ENCODE measurements around the gene ZBTB40. TPM values are rescaled to one million over a fixed set of nuclear protein-coding genes. Genes with fewer than 3 reads are reported as not detected.

The ZBTB40 gene
- total and polyA plus RNA-seq, 4 donors = 6.6 to 19.3 (median 12.0) TPM

- no peak for TF ChIP-seq CTCF (IDR thresholded peaks at IDR 0.05; ENCODE audit: control extremely low read depth, extremely low read depth)
- Histone ChIP-seq H3K4me3 (no peak overlapping the region), H3K9me3 (ENCODE audit: control insufficient read depth in 4 of 4, insufficient read depth in 3 of 4, low read length in 3 of 4) (peaks cover 0 to 6% (median 3%) of the 10 kb centered on the region in 4 donors), H3K27ac (ENCODE audit: low read depth in 1 of 2, low read length in 1 of 2) (no peak overlapping the region), H3K36me3 (ENCODE audit: control insufficient read depth in 4 of 4, insufficient read depth in 4 of 4, low read length in 4 of 4) (no peaks in the 10 kb centered on the region), H3K4me1 (ENCODE audit: control insufficient read depth in 5 of 5, insufficient read depth in 5 of 5, low read length in 5 of 5) (peaks cover 0 to 11% (median 0%) of the 10 kb centered on the region in 5 donors), H3K9ac (ENCODE audit: insufficient read depth in 1 of 2, low read length in 2 of 2) (no peak overlapping the region), H3K27me3 (ENCODE audit: control insufficient read depth in 3 of 3, insufficient read depth in 3 of 3, low read length in 2 of 3) (no peaks in the 10 kb centered on the region)
- no peak for DNase-seq
- 88 to 94% methylated on average over 2 of the region's 2 CpGs for WGBS, 2 donors
- no peak for ATAC-seq (ENCODE audit: insufficient read depth, low FRiP score)
Measured at GRCh38 chr1:22444856-22445255, 6.8 kb upstream of the ZBTB40 start.

- ATAC-seq (ENCODE audit: insufficient read depth, low FRiP score) (no peak), DNase-seq (peak; percentile 22 to 51 (median 45))
- H3K9ac ChIP-seq (ENCODE audit: insufficient read depth in 1 of 2, low read length in 2 of 2) = no peak overlapping the region
- peak overlapping the region in 1 of 2 donors; percentile 81 for H3K27ac ChIP-seq (ENCODE audit: low read depth in 1 of 2, low read length in 1 of 2)
- H3K27me3 ChIP-seq (ENCODE audit: control insufficient read depth in 3 of 3, insufficient read depth in 3 of 3, low read length in 2 of 3) = no peaks in the 10 kb centered on the region
- no peaks in the 10 kb centered on the region for H3K36me3 ChIP-seq (ENCODE audit: control insufficient read depth in 4 of 4, insufficient read depth in 4 of 4, low read length in 4 of 4)
- no peak for TF ChIP-seq CTCF (IDR thresholded peaks at IDR 0.05; ENCODE audit: control extremely low read depth, extremely low read depth)
- WGBS, 2 donors = 63 to 77% methylated on average over 6 of the region's 6 CpGs
- peaks cover 0 to 14% (median 1%) of the 10 kb centered on the region in 5 donors for H3K4me1 ChIP-seq (ENCODE audit: control insufficient read depth in 5 of 5, insufficient read depth in 5 of 5, low read length in 5 of 5)
- no peak overlapping the region for H3K4me3 ChIP-seq
- H3K9me3 ChIP-seq (ENCODE audit: control insufficient read depth in 4 of 4, insufficient read depth in 3 of 4, low read length in 3 of 4) = no peaks in the 10 kb centered on the region
Measured at GRCh38 chr1:22447621-22448111, 4.0 kb upstream of the ZBTB40 start.

GRCh38 chr1:22449636-22450035 lies 2.0 kb upstream of the ZBTB40 start:
- Histone ChIP-seq H3K27ac (ENCODE audit: low read depth in 1 of 2, low read length in 1 of 2) (no peak overlapping the region), H3K9ac (ENCODE audit: insufficient read depth in 1 of 2, low read length in 2 of 2) (no peak overlapping the region), H3K9me3 (ENCODE audit: control insufficient read depth in 4 of 4, insufficient read depth in 3 of 4, low read length in 3 of 4) (no peaks in the 10 kb centered on the region), H3K4me3 (no peak overlapping the region), H3K36me3 (ENCODE audit: control insufficient read depth in 4 of 4, insufficient read depth in 4 of 4, low read length in 4 of 4) (no peaks in the 10 kb centered on the region), H3K27me3 (ENCODE audit: control insufficient read depth in 3 of 3, insufficient read depth in 3 of 3, low read length in 2 of 3) (no peaks in the 10 kb centered on the region), H3K4me1 (ENCODE audit: control insufficient read depth in 5 of 5, insufficient read depth in 5 of 5, low read length in 5 of 5) (peaks cover 2 to 25% (median 5%) of the 10 kb centered on the region in 5 donors)
- DNase-seq (no peak), ATAC-seq (ENCODE audit: insufficient read depth, low FRiP score) (no peak)
- WGBS, 2 donors = 95 to 98% methylated on average over 7 of the region's 7 CpGs
- no peak for TF ChIP-seq CTCF (IDR thresholded peaks at IDR 0.05; ENCODE audit: control extremely low read depth, extremely low read depth)

Data from lung (tissue), 12 donors.